ENCODE results near the gene FADS6.

Gene FADS6

GRCh38 chr17:74920306-74920620 is 26.8 kb upstream of the FADS6 start:
- TF ChIP-seq FOXP2 (optimal IDR thresholded peaks at IDR 0.05; ENCODE audit: borderline replicate concordance, extremely low read depth, extremely low read length, insufficient read depth): no peak
- no peak for TF ChIP-seq POLR2AphosphoS5 (IDR thresholded peaks at IDR 0.05; ENCODE audit: low read depth, low read length)
- no peak for TF ChIP-seq REST (IDR thresholded peaks at IDR 0.05; ENCODE audit: insufficient read depth in 1 of 2, low read depth in 2 of 2, low read length in 2 of 2)
- TF ChIP-seq SIN3A (IDR thresholded peaks at IDR 0.05; ENCODE audit: borderline replicate concordance, insufficient read depth, low read length): no peak
- no peak for TF ChIP-seq TAF1 (IDR thresholded peaks at IDR 0.05; ENCODE audit: borderline replicate concordance, insufficient read depth, low read length)

GRCh38 chr17:74919440-74920305 is 26.2 kb upstream of the FADS6 start:
- TF ChIP-seq REST (IDR thresholded peaks at IDR 0.05; ENCODE audit: insufficient read depth in 1 of 2, low read depth in 2 of 2, low read length in 2 of 2) (no peak), TAF1 (IDR thresholded peaks at IDR 0.05; ENCODE audit: borderline replicate concordance, insufficient read depth, low read length) (no peak), FOXP2 (optimal IDR thresholded peaks at IDR 0.05; ENCODE audit: borderline replicate concordance, extremely low read depth, extremely low read length, insufficient read depth) (no peak), SIN3A (IDR thresholded peaks at IDR 0.05; ENCODE audit: borderline replicate concordance, insufficient read depth, low read length) (no peak), POLR2AphosphoS5 (IDR thresholded peaks at IDR 0.05; ENCODE audit: low read depth, low read length) (no peak)

- TF ChIP-seq SIN3A (IDR thresholded peaks at IDR 0.05; ENCODE audit: borderline replicate concordance, insufficient read depth, low read length): no peak
- TF ChIP-seq FOXP2 (optimal IDR thresholded peaks at IDR 0.05; ENCODE audit: borderline replicate concordance, extremely low read depth, extremely low read length, insufficient read depth): no peak
- TF ChIP-seq POLR2AphosphoS5 (IDR thresholded peaks at IDR 0.05; ENCODE audit: low read depth, low read length): no peak
- TF ChIP-seq TAF1 (IDR thresholded peaks at IDR 0.05; ENCODE audit: borderline replicate concordance, insufficient read depth, low read length): no peak
- no peak for TF ChIP-seq REST (IDR thresholded peaks at IDR 0.05; ENCODE audit: insufficient read depth in 1 of 2, low read depth in 2 of 2, low read length in 2 of 2)
These were observed 25.5 kb upstream of the FADS6 start for GRCh38 chr17:74918906-74919305.

GRCh38 chr17:74917430-74917829 is 24.0 kb upstream of the FADS6 start:
- TF ChIP-seq FOXP2 (optimal IDR thresholded peaks at IDR 0.05; ENCODE audit: borderline replicate concordance, extremely low read depth, extremely low read length, insufficient read depth) (no peak), TAF1 (IDR thresholded peaks at IDR 0.05; ENCODE audit: borderline replicate concordance, insufficient read depth, low read length) (no peak), POLR2AphosphoS5 (IDR thresholded peaks at IDR 0.05; ENCODE audit: low read depth, low read length) (no peak), REST (IDR thresholded peaks at IDR 0.05; ENCODE audit: insufficient read depth in 1 of 2, low read depth in 2 of 2, low read length in 2 of 2) (no peak), SIN3A (IDR thresholded peaks at IDR 0.05; ENCODE audit: borderline replicate concordance, insufficient read depth, low read length) (no peak)
